Central memory CD8-positive, alpha-beta T cell (primary cell): ENCODE data around the gene AMIGO1.
A peak's percentile ranks its signal among the peaks of the same experiment; 100 is the strongest.
"Not testable (repeated sequence)": the region's sequence is repeated elsewhere in the genome, so short reads cannot be mapped to it uniquely, and the experiment has no call there.

Source experiments
- ATAC-seq: fragments of 150-1000 bp; cut with Tn5 transposase; replicated peaks from 2 replicates; pipeline ENCODE4 v1.10.0; 2022; ENCODE audit warnings: mild to moderate bottlenecking, moderate FRiP score, moderate number of reproducible peaks; ENCODE audit not compliant: poor library complexity, severe bottlenecking; ENCODE audit errors: extremely low read depth
- DNase-seq, 2 donors: peaks; one replicate each; pipeline ENCODE4 v3.0.0; 2021; ENCODE audit warnings: low spot score in 2 of 2
- H3K27ac Mint-ChIP-seq: one replicate; pipeline ENCODE4 v1.8.0; 2022; ENCODE audit warnings: low read depth, mild to moderate bottlenecking, moderate library complexity, mixed read lengths
- H3K27me3 Mint-ChIP-seq: one replicate; pipeline ENCODE4 v1.8.0; 2022; ENCODE audit warnings: mixed read lengths
- H3K36me3 Mint-ChIP-seq: one replicate; pipeline ENCODE4 v1.8.0; 2022; ENCODE audit warnings: mild to moderate bottlenecking, moderate library complexity, mixed read lengths; ENCODE audit not compliant: insufficient read depth
- H3K4me1 Mint-ChIP-seq: one replicate; pipeline ENCODE4 v1.8.0; 2022; ENCODE audit warnings: mixed read lengths
- H3K4me3 Mint-ChIP-seq: one replicate; pipeline ENCODE4 v1.8.0; 2022; ENCODE audit warnings: mild to moderate bottlenecking, moderate library complexity, mixed read lengths
- H3K9me3 Mint-ChIP-seq: one replicate; pipeline ENCODE4 v1.8.0; 2022; ENCODE audit warnings: mixed read lengths

Gene AMIGO1

DNA sequence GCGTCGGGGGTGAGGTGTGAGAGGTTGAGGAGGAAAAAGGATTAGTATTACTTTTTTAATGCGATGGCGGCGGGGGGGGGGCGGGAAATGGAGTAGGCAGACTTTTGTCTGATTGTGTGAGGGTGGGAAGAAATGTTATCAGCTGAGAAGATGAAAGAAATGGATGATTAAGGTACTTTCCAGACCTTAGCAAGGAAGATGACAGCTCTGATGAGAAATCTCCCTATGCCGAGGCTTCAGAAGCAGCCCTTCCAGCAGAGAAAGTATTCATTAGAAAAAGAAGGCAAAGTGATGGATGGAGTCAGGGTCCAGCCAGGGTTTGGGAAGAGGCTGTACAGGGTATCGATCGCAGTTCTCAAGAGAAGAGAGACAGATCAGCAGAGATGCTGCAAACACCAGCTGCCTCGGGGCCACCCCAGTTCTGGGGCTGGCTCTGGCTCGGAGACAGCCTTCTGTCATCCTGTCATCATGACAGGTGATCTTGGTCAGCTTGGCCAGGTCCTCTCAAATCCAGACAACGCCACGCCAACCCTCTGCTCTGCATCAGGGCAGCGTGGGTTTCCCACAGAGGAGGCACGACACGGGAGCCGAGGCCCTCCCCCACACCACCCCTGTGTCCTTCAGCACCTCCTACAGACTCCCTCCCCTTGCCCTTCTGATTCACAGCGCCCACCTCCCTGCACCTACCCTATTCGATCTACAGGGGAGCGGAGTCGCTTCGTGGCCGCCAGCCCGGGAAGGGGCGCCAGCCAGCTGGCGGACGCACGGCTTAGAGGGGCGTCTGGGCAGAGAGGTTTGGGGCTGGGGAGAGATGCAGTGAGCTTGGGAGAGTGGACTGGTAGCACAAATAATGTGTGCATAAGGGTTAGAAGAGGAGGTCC lies 26.5 kb downstream of the AMIGO1 start:
- Mint-ChIP-seq H3K9me3 (no peaks in the 10 kb centered on the region), H3K4me3 (peak overlapping the region; percentile 97), H3K27me3 (peaks cover 19% of the 10 kb centered on the region), H3K4me1 (peaks cover 31% of the 10 kb centered on the region), H3K36me3 (peaks cover 8% of the 10 kb centered on the region), H3K27ac (peak overlapping the region; percentile 93)
- ATAC-seq (peak; percentile 45), DNase-seq (peak; percentile 21 to 34)

DNA sequence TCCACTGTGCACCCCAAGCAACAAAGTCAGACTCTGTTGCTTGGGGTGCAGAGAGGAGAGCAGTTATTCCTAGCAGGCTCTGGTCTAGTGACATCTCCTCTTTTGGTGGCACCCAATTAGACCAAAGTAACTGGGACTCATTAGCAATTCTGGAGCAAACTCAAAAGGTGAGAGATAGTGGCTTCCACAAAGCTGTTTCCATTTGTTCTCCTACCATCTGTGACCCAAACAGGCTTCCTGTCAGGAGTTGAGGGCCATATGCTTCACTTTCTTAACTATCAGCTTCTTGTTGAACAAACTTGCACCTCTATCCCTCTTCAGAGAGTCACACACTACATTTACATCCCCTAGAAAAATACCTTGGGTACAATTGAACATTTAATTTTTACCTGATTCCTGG lies 27.3 kb downstream of the AMIGO1 start:
- Mint-ChIP-seq H3K27me3 (peaks cover 25% of the 10 kb centered on the region), H3K27ac (no peak overlapping the region), H3K4me1 (peaks cover 31% of the 10 kb centered on the region), H3K36me3 (peaks cover 6% of the 10 kb centered on the region), H3K4me3 (peak overlapping the region; percentile 97), H3K9me3 (no peaks in the 10 kb centered on the region)
- DNase-seq (no peak), ATAC-seq (no peak)

DNA sequence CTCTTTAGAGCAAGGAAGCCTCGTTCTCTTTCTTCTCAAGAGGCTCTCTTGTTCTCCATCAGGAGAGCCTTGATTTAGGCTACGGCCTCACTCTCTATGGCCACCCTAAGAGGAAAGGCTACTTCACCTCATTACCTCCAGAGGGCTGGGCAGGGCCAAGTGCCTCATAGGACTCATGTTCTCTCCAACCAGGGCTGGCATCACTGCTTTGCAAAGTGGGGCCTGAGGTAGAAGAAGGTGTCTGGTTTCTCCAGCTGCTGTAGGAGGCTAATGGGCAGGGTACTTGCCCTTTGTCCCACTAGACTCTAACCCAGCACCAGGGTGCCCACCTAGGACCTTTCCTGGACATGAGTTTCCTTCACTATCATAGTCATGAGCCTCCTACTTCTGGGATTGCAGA lies 27.9 kb downstream of the AMIGO1 start:
- H3K27me3 Mint-ChIP-seq = peaks cover 30% of the 10 kb centered on the region
- no peaks in the 10 kb centered on the region for H3K9me3 Mint-ChIP-seq
- no peak overlapping the region for H3K27ac Mint-ChIP-seq
- no peak for DNase-seq
- ATAC-seq = no peak
- peaks cover 31% of the 10 kb centered on the region for H3K4me1 Mint-ChIP-seq
- no peak overlapping the region for H3K4me3 Mint-ChIP-seq
- H3K36me3 Mint-ChIP-seq = peaks cover 6% of the 10 kb centered on the region

DNA sequence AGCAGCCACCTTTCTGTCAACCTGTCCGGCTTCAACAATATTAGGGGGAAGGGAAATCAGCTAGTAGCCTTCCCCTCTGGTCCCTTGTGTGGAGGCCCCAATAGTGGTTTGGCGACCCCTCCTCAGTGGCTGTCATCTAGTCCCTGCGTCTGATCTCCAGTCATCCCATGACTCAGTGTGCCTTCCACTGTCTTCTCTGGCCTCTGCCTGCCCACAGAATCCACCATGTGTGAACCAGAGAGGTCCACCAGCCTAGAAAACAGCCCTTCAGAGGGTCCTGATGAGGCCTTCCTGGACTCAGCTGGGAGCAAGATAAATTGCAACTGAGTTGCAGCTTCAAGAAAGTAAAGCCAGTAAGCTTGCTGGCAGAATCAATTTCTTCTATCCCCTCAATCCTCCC lies 29.6 kb downstream of the AMIGO1 start:
- Mint-ChIP-seq H3K27ac (no peak overlapping the region), H3K36me3 (peaks cover 6% of the 10 kb centered on the region), H3K27me3 (peaks cover 48% of the 10 kb centered on the region), H3K9me3 (no peaks in the 10 kb centered on the region), H3K4me1 (peaks cover 24% of the 10 kb centered on the region), H3K4me3 (no peak overlapping the region)
- DNase-seq = no peak
- no peak for ATAC-seq

DNA sequence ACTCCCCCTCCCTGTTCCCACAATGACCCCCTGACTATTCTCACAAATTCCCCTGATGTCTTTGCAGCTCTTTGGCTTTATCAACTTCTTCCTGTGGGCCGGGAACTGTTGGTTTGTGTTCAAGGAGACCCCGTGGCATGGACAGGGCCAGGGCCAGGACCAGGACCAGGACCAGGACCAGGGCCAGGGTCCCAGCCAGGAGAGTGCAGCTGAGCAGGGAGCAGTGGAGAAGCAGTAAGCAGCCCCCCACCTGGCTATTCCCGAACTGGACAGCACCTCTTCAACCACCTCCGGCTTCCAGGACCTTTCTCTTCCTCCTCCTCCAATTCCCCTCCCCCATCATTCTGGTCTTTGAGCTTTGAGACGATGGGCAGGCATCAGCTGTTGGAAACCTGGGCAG lies 30.2 kb downstream of the AMIGO1 start:
- ATAC-seq = no peak
- Mint-ChIP-seq H3K27ac (no peak overlapping the region), H3K27me3 (peaks cover 54% of the 10 kb centered on the region), H3K9me3 (no peaks in the 10 kb centered on the region), H3K4me3 (no peak overlapping the region), H3K4me1 (peaks cover 18% of the 10 kb centered on the region), H3K36me3 (peaks cover 3% of the 10 kb centered on the region)
- no peak for DNase-seq

DNA sequence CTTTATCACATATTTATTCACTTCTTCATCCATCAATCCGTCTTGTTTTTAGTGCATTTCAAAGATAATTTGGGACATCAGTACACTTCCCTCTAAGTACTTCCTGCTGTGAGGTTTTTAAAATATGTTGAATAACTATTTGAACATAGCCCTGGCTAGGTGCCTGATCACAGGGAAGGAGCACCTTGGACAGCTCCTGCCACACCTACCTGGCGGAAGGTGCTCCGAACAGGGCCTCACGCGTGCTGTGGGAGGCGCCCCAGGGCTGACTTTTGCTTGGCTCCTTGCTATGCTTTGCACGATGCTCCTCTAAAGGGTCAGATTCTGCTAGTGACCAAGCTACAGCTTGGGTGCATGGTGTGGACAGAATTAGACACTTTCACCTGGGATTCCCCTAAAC lies 30.7 kb downstream of the AMIGO1 start:
- ATAC-seq = no peak
- Mint-ChIP-seq H3K4me3 (no peak overlapping the region), H3K9me3 (no peaks in the 10 kb centered on the region), H3K27me3 (peaks cover 56% of the 10 kb centered on the region), H3K36me3 (no peaks in the 10 kb centered on the region), H3K27ac (no peak overlapping the region), H3K4me1 (peaks cover 15% of the 10 kb centered on the region)
- DNase-seq = no peak

DNA sequence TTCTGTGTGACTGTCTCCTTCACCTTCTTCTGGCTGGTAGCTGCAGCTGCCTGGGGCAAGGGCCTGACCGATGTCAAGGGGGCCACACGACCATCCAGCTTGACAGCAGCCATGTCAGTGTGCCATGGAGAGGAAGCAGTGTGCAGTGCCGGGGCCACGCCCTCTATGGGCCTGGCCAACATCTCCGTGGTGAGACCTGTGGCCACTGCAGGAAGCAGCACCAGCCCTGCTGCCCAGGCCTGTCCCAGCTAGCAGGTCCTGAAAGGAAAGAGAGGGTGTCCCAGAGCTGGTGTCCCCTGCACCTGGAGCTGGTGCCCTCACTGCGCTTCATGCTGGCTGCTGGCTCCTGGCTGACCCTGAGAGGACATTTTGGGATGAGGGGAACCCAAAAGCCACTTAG lies 31.7 kb downstream of the AMIGO1 start:
- Mint-ChIP-seq H3K36me3 (no peaks in the 10 kb centered on the region), H3K27ac (no peak overlapping the region), H3K4me1 (peaks cover 7% of the 10 kb centered on the region), H3K9me3 (no peaks in the 10 kb centered on the region), H3K27me3 (peaks cover 64% of the 10 kb centered on the region), H3K4me3 (no peak overlapping the region)
- no peak for ATAC-seq
- no peak for DNase-seq

DNA sequence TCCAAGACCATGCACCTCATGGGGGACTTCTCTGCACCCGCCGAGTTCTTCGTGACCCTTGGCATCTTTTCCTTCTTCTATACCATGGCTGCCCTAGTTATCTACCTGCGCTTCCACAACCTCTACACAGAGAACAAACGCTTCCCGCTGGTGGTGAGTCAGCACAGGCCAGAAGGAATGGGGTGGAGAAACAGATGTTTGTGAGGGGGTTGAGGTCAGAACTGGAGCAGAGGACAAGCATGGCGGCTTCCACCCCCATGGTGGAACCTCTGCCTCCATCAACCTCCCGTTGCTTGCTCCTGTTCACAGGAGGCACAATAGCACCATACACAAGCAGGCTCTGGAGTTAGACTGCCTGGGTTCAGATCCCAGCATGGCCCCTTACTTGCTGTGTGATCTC lies 32.7 kb downstream of the AMIGO1 start:
- Mint-ChIP-seq H3K9me3 (no peaks in the 10 kb centered on the region), H3K36me3 (no peaks in the 10 kb centered on the region), H3K4me1 (no peaks in the 10 kb centered on the region), H3K27ac (no peak overlapping the region), H3K27me3 (peaks cover 74% of the 10 kb centered on the region), H3K4me3 (no peak overlapping the region)
- DNase-seq (no peak), ATAC-seq (no peak)

DNA sequence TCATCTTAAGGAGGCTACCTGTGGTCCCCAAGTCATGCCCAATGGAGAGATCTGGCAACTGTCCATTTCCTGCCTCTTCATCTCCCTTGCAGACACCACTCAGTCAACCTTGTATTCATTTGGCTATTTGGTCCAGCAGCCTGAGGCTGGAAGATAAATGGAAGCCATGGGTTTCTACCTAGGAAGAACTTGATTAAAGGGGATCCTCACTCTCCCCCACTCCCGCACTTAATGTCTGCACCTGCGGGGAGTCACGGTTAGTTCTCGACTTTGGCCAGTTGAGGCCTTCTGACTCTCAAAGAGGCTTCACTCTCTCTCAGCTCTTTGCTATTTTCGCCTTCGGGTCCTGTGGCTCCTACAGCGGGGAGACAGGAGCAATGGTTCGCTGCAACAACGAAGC lies 34.3 kb downstream of the AMIGO1 start:
- no peak overlapping the region for H3K4me3 Mint-ChIP-seq
- no peaks in the 10 kb centered on the region for H3K36me3 Mint-ChIP-seq
- DNase-seq = no peak
- H3K9me3 Mint-ChIP-seq = no peaks in the 10 kb centered on the region
- peaks cover 89% of the 10 kb centered on the region for H3K27me3 Mint-ChIP-seq
- H3K4me1 Mint-ChIP-seq = no peaks in the 10 kb centered on the region
- no peak overlapping the region for H3K27ac Mint-ChIP-seq
- no peak for ATAC-seq

DNA sequence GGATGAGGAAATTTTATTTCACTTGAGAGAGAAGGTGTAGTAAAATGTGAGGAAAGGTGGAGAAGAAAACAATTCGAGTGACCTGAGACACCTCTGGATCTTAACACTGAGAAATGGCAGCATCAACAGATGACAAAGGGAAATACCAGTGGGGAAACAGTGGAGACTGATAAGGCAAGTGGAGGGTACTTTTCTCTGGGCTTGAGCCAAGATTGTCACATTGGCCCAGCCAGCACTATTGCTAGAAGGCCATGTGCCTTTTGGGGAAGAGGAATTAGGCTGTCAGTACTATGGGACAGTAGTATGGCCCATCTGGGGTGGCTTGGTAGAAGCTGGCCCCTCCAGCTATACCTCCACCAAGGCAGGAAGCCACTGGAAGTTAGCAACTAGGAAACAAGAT lies 34.8 kb downstream of the AMIGO1 start:
- H3K36me3 Mint-ChIP-seq = no peaks in the 10 kb centered on the region
- peaks cover 92% of the 10 kb centered on the region for H3K27me3 Mint-ChIP-seq
- H3K4me3 Mint-ChIP-seq = no peak overlapping the region
- ATAC-seq = no peak
- DNase-seq = no peak
- H3K27ac Mint-ChIP-seq = no peak overlapping the region
- no peaks in the 10 kb centered on the region for H3K9me3 Mint-ChIP-seq
- H3K4me1 Mint-ChIP-seq = no peaks in the 10 kb centered on the region

DNA sequence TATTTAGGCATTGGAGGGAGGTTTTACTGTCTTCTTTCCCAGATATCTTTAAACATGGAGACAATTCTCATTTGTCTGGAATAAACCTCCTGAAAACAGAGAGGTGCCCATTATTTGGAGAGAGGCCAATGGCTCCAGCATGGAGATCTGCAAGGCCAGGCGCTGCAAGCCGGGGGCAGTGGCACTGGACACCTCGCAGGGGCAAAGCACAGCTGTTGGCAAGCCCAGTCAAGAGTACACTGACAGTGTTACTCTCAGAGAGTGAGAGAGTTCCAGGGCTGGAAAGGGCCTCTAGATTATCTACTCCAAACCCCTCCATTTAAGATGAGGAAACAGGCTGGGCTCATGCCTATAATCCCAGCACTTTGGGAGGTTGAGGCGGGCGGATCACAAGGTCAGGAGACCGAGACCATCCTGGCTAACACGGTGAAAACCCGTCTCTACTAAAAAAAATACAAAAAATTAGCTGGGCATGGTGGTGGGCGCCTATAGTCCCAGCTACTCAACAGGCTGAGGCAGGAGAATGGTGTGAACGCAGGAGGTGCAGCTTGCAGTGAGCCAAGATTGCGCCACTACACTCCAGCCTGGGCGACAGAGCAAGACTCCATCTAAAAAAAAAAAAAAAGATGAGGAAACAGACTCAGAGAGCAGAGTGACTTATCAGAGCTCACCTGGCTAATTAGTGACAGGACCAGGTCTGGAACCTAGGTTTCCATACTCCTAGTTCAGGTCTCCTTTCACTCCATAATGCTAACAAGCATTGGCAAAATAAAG lies 36.1 kb downstream of the AMIGO1 start:
- not testable (repeated sequence) for H3K36me3 Mint-ChIP-seq, H3K4me3 Mint-ChIP-seq, H3K9me3 Mint-ChIP-seq, H3K27ac Mint-ChIP-seq, H3K4me1 Mint-ChIP-seq, ATAC-seq, DNase-seq
- peaks cover 91% of the 10 kb centered on the region for H3K27me3 Mint-ChIP-seq

DNA sequence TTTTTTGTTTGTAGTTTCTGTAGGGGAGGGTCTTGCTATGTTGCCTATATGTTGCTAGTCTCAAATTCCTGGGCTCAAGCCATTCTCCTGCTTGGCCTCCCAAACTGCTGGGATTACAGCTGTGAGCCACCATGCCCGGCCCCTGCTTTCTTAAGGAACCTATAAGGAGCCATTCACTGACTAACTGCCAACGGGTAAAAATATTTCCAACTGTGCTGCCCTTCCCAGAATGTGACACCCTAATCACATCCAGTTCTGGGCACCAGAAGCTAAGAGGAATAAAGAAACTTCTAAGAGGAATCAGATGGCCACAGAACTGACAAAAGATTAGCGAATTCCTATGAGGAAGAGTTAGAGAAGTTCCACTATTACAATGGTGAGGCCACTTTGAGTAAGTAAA lies 36.7 kb downstream of the AMIGO1 start:
- ATAC-seq (no peak), DNase-seq (peak in 1 of 2 donors; percentile 2)
- H3K27me3 Mint-ChIP-seq = peaks cover 91% of the 10 kb centered on the region
- H3K4me3 Mint-ChIP-seq = no peak overlapping the region
- no peaks in the 10 kb centered on the region for H3K4me1 Mint-ChIP-seq
- no peak overlapping the region for H3K27ac Mint-ChIP-seq
- no peaks in the 10 kb centered on the region for H3K9me3 Mint-ChIP-seq
- peaks cover 1% of the 10 kb centered on the region for H3K36me3 Mint-ChIP-seq

DNA sequence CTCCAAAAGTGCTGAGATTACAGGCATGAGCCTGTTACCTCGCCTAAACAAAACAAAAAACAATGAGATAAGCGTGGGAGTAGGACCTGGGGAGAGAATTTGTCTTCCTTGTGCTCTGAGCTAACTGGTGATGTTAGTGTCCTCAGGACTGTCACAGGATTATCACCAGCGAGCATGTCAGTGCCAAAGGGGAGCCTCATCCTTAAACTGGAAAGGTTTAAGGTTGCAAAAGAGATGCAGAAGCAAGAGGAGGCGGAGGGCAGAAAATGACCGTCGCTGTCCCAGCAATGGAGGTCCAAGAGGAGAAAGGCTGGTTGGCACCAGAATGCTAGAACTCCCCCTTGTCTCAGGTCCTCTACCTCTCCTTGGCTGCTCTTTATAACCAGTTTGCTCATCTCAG lies 39.3 kb downstream of the AMIGO1 start:
- H3K9me3 Mint-ChIP-seq = no peaks in the 10 kb centered on the region
- ATAC-seq (no peak), DNase-seq (no peak)
- H3K4me3 Mint-ChIP-seq = no peak overlapping the region
- no peaks in the 10 kb centered on the region for H3K4me1 Mint-ChIP-seq
- no peak overlapping the region for H3K27ac Mint-ChIP-seq
- H3K36me3 Mint-ChIP-seq = peaks cover 1% of the 10 kb centered on the region
- H3K27me3 Mint-ChIP-seq = peaks cover 85% of the 10 kb centered on the region
